Central memory CD8-positive, alpha-beta T cell (primary cell): Measurements from ENCODE around the gene GRAMD1B.

ENCODE experiments used
- ATAC-seq: fragments of 150-1000 bp; cut with Tn5 transposase; replicated peaks from 2 replicates; pipeline ENCODE4 v1.10.0; 2022; ENCODE audit warnings: mild to moderate bottlenecking, moderate FRiP score, moderate number of reproducible peaks; ENCODE audit not compliant: poor library complexity, severe bottlenecking; ENCODE audit errors: extremely low read depth
- DNase-seq, 2 donors: peaks; one replicate each; pipeline ENCODE4 v3.0.0; 2021; ENCODE audit warnings: low spot score in 2 of 2
- H3K27ac Mint-ChIP-seq: one replicate; pipeline ENCODE4 v1.8.0; 2022; ENCODE audit warnings: low read depth, mild to moderate bottlenecking, moderate library complexity, mixed read lengths
- H3K27me3 Mint-ChIP-seq: one replicate; pipeline ENCODE4 v1.8.0; 2022; ENCODE audit warnings: mixed read lengths
- H3K36me3 Mint-ChIP-seq: one replicate; pipeline ENCODE4 v1.8.0; 2022; ENCODE audit warnings: mild to moderate bottlenecking, moderate library complexity, mixed read lengths; ENCODE audit not compliant: insufficient read depth
- H3K4me1 Mint-ChIP-seq: one replicate; pipeline ENCODE4 v1.8.0; 2022; ENCODE audit warnings: mixed read lengths
- H3K4me3 Mint-ChIP-seq: one replicate; pipeline ENCODE4 v1.8.0; 2022; ENCODE audit warnings: mild to moderate bottlenecking, moderate library complexity, mixed read lengths
- H3K9me3 Mint-ChIP-seq: one replicate; pipeline ENCODE4 v1.8.0; 2022; ENCODE audit warnings: mixed read lengths

Gene GRAMD1B

GRCh38 chr11:123419731-123420452, 10.2 kb upstream of the GRAMD1B start:
- Mint-ChIP-seq H3K27me3 (peaks cover 41% of the 10 kb centered on the region), H3K36me3 (no peaks in the 10 kb centered on the region), H3K27ac (no peak overlapping the region), H3K4me3 (no peak overlapping the region), H3K9me3 (no peaks in the 10 kb centered on the region), H3K4me1 (no peaks in the 10 kb centered on the region)
- DNase-seq (no peak), ATAC-seq (no peak)

- Mint-ChIP-seq H3K4me1 (no peaks in the 10 kb centered on the region), H3K36me3 (no peaks in the 10 kb centered on the region), H3K27me3 (peaks cover 54% of the 10 kb centered on the region), H3K4me3 (no peak overlapping the region), H3K27ac (no peak overlapping the region), H3K9me3 (no peaks in the 10 kb centered on the region)
- ATAC-seq (no peak), DNase-seq (no peak)
These were observed 8.5 kb upstream of the GRAMD1B start for GRCh38 chr11:123421589-123421988.

GRCh38 chr11:123425367-123425766, 4.7 kb upstream of the GRAMD1B start:
- Mint-ChIP-seq H3K4me3 (no peak overlapping the region), H3K36me3 (peaks cover 2% of the 10 kb centered on the region), H3K4me1 (peaks cover 11% of the 10 kb centered on the region), H3K9me3 (no peaks in the 10 kb centered on the region), H3K27me3 (peaks cover 44% of the 10 kb centered on the region), H3K27ac (no peak overlapping the region)
- no peak for ATAC-seq
- DNase-seq = no peak

GRCh38 chr11:123426789-123427188, 3.3 kb upstream of the GRAMD1B start:
- DNase-seq = no peak
- H3K36me3 Mint-ChIP-seq = peaks cover 2% of the 10 kb centered on the region
- no peak for ATAC-seq
- no peak overlapping the region for H3K27ac Mint-ChIP-seq
- H3K4me1 Mint-ChIP-seq = peaks cover 16% of the 10 kb centered on the region
- H3K4me3 Mint-ChIP-seq = no peak overlapping the region
- peaks cover 44% of the 10 kb centered on the region for H3K27me3 Mint-ChIP-seq
- H3K9me3 Mint-ChIP-seq = no peaks in the 10 kb centered on the region

GRCh38 chr11:123427405-123427804, 2.7 kb upstream of the GRAMD1B start:
- Mint-ChIP-seq H3K4me3 (no peak overlapping the region), H3K9me3 (no peaks in the 10 kb centered on the region), H3K4me1 (peaks cover 22% of the 10 kb centered on the region), H3K36me3 (peaks cover 2% of the 10 kb centered on the region), H3K27me3 (peaks cover 43% of the 10 kb centered on the region), H3K27ac (no peak overlapping the region)
- DNase-seq (no peak), ATAC-seq (no peak)

GRCh38 chr11:123428116-123428715, 1.9 kb upstream of the GRAMD1B start:
- ATAC-seq (no peak), DNase-seq (no peak)
- Mint-ChIP-seq H3K9me3 (no peaks in the 10 kb centered on the region), H3K27me3 (peaks cover 35% of the 10 kb centered on the region), H3K4me1 (peaks cover 26% of the 10 kb centered on the region), H3K27ac (no peak overlapping the region), H3K36me3 (peaks cover 4% of the 10 kb centered on the region), H3K4me3 (no peak overlapping the region)

- Mint-ChIP-seq H3K4me1 (peaks cover 26% of the 10 kb centered on the region), H3K4me3 (peak overlapping the region; percentile 81), H3K9me3 (no peaks in the 10 kb centered on the region), H3K36me3 (peaks cover 4% of the 10 kb centered on the region), H3K27me3 (peaks cover 23% of the 10 kb centered on the region), H3K27ac (no peak overlapping the region)
- DNase-seq (no peak), ATAC-seq (no peak)
These were observed 733 bp upstream of the GRAMD1B start for GRCh38 chr11:123429336-123429735.

GRCh38 chr11:123430721-123431497, 840 bp downstream of the GRAMD1B start:
- Mint-ChIP-seq H3K4me3 (peak overlapping the region; percentile 81), H3K36me3 (peaks cover 6% of the 10 kb centered on the region), H3K27ac (peak overlapping the region; percentile 91), H3K9me3 (no peaks in the 10 kb centered on the region), H3K27me3 (peaks cover 12% of the 10 kb centered on the region), H3K4me1 (peaks cover 26% of the 10 kb centered on the region)
- DNase-seq (peak; percentile 23 to 35), ATAC-seq (peak; percentile 67)

GRCh38 chr11:123431619-123432018, 1.6 kb downstream of the GRAMD1B start:
- no peak for DNase-seq
- ATAC-seq = no peak
- peak overlapping the region; percentile 91 for H3K27ac Mint-ChIP-seq
- H3K4me3 Mint-ChIP-seq = peak overlapping the region; percentile 81
- H3K4me1 Mint-ChIP-seq = peaks cover 26% of the 10 kb centered on the region
- peaks cover 5% of the 10 kb centered on the region for H3K27me3 Mint-ChIP-seq
- H3K9me3 Mint-ChIP-seq = no peaks in the 10 kb centered on the region
- peaks cover 6% of the 10 kb centered on the region for H3K36me3 Mint-ChIP-seq

- H3K9me3 Mint-ChIP-seq = no peaks in the 10 kb centered on the region
These were observed 4.2 kb downstream of the GRAMD1B start for GRCh38 chr11:123434262-123434661.

GRCh38 chr11:123434911-123435310, 4.8 kb downstream of the GRAMD1B start:
- no peak overlapping the region for H3K27ac Mint-ChIP-seq
- H3K4me1 Mint-ChIP-seq = peaks cover 20% of the 10 kb centered on the region
- ATAC-seq (no peak), DNase-seq (no peak)
- H3K27me3 Mint-ChIP-seq = no peaks in the 10 kb centered on the region
- no peaks in the 10 kb centered on the region for H3K9me3 Mint-ChIP-seq
- H3K4me3 Mint-ChIP-seq = no peak overlapping the region
- H3K36me3 Mint-ChIP-seq = peaks cover 5% of the 10 kb centered on the region

More at GRCh38 chr11:123434262-123434661, 4.2 kb downstream of the GRAMD1B start:
- Mint-ChIP-seq H3K36me3 (peaks cover 5% of the 10 kb centered on the region), H3K27me3 (no peaks in the 10 kb centered on the region), H3K27ac (no peak overlapping the region), H3K4me3 (no peak overlapping the region), H3K4me1 (peaks cover 26% of the 10 kb centered on the region)
- ATAC-seq (no peak), DNase-seq (no peak)

GRCh38 chr11:123437236-123437979, 7.3 kb downstream of the GRAMD1B start:
- DNase-seq (no peak), ATAC-seq (no peak)
- Mint-ChIP-seq H3K27ac (no peak overlapping the region), H3K4me3 (no peak overlapping the region), H3K9me3 (no peaks in the 10 kb centered on the region), H3K36me3 (peaks cover 4% of the 10 kb centered on the region), H3K4me1 (peaks cover 4% of the 10 kb centered on the region), H3K27me3 (no peaks in the 10 kb centered on the region)
